NCI-H2227 (cell line): ENCODE data around the gene KDF1.
A peak's percentile ranks its signal among the peaks of the same experiment; 100 is the strongest.

Experiments used
- DNase-seq: peaks from one replicate; lab custom pipeline; 2025; ENCODE audit not compliant: unreplicated experiment; lab: John Stamatoyannopoulos, UW

Gene KDF1

GRCh38 chr1:26921540-26922430 is 38.5 kb downstream of the KDF1 start, which contains the start of gene NUDC:
TSS of gene NUDC (plus strand) at chr1:26921743. CDS start at chr1:26921849, 106 bp downstream.
- DNase-seq: peak; percentile 98

- no peak for DNase-seq
These were observed 39.1 kb downstream of the KDF1 start for GRCh38 chr1:26921126-26921539.

- no peak for DNase-seq
These were observed 44.9 kb downstream of the KDF1 start for GRCh38 chr1:26915204-26915842.

GRCh38 chr1:26913754-26914619 is 46.3 kb downstream of the KDF1 start, which contains the start of gene NR0B2:
TSS of gene NR0B2 (minus strand) at chr1:26913975. CDS start at chr1:26913940, 35 bp downstream.
- DNase-seq: peak; percentile 67

- DNase-seq: no peak
These were observed 46.9 kb downstream of the KDF1 start for GRCh38 chr1:26913389-26913753.

GRCh38 chr1:26912147-26912490 is 48.1 kb downstream of the KDF1 start:
- DNase-seq: no peak

GRCh38 chr1:26911399-26912146 is 48.7 kb downstream of the KDF1 start:
- DNase-seq: no peak

- no peak for DNase-seq
These were observed 49.7 kb downstream of the KDF1 start for GRCh38 chr1:26910343-26911160.

GRCh38 chr1:26909951-26910342 is 50.3 kb downstream of the KDF1 start:
- DNase-seq: no peak

- no peak for DNase-seq
These were observed 53.0 kb downstream of the KDF1 start for GRCh38 chr1:26907071-26907917.

GRCh38 chr1:26900815-26901511 is 59.3 kb downstream of the KDF1 start:
- DNase-seq: no peak

GRCh38 chr1:26900001-26900814 is 60.1 kb downstream of the KDF1 start, which contains the start of gene GPATCH3:
TSS of gene GPATCH3 (minus strand) at chr1:26900467. CDS start at chr1:26900442, 25 bp downstream.
- peak; percentile 98 for DNase-seq
